Umbilical cord (tissue), 2 donors: ENCODE results near the gene ABHD16B. TPM values are rescaled to one million over a fixed set of nuclear protein-coding genes. Genes with fewer than 3 reads are reported as not detected.
"Not testable (repeated sequence)": the region's sequence is repeated elsewhere in the genome, so short reads cannot be mapped to it uniquely, and the experiment has no call there.

Experiments
- DNase-seq: peaks from one replicate; pipeline ENCODE4 v3.0.0-alpha.2; 2015; ENCODE audit warnings: low spot score
- total RNA-seq: library from RNA; depleted of rRNA; stranded (reverse); fragments of >200 nt; gene quantifications from one replicate; pipeline ENCODE4 v1.2.3, GENCODE V29; 2014; ENCODE audit warnings: low replicate concordance; ENCODE audit not compliant: insufficient read depth

Gene ABHD16B
- total RNA-seq, 1 donor from 2014 or later: not detected

DNA sequence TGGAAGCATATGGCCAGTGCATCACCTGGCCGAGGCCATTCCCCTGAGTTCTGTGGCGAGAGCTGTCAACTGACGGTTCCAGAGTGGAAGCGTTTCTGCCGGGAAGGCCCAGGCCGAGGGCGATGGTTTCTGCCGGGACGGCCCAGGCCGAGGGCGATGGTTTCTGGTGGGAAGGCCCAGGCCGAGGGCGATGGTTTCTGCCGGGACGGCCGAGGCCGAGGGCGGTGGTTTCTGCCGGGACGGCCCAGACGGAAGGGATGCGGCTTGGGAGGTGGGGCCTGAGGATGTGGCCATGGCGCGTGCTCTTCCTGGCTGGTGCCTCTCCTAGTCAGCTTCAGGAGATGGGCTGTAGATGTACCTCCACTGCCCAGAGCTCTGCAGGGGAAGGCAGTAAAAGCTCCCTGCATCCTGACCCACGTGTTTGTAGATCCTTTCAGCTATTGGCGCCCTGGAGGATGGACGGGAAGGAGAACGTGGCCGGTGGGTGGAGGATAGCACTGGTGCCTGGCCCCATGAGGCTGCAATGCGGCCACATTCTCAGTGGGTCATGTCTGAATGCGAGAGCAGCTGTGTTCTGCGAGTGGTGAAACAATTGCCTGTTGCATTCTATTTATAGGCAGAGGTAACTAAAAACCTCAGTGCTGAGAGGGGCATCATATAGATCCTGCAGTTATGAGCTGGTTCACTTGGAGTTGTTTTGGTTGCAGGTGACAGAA lies 16.6 kb downstream of the ABHD16B start:
- no peak for DNase-seq

DNA sequence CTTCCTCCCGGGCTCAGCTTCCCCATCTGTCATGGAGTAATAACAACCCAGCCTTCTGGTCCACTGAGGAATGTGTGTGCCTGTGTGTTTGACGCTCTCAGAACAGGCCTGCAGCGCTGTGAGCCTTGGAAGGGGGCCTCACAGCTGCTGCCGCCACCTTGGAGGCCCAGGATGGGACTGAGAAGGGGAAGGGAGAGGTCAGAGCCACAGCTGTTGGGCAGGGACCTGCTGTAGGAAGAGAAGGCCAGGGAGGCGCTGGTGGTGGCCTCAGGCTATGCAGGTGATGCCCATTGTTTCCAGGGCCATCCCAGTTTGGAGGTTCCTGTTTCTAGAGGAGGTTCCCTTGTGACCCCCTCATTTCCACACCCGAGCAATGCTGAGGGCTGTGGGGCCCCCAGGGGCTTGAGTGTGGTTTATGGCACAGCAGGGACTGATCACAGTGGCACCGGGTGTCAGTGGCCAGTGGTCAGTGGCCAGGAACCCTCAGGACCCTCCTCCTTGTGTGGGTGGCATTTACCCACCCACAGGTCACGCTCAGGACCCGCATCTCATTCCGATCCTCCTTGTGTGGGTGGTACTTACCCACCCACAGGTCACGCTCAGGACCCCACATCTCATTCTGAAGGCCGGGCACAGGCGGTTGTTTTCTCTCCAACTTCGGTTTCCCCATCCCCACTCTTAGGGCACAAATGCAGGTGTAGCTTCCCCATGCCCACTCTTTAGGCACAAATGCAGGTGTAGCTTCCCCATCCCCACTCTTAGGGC lies 17.8 kb downstream of the ABHD16B start:
- DNase-seq: no peak

DNA sequence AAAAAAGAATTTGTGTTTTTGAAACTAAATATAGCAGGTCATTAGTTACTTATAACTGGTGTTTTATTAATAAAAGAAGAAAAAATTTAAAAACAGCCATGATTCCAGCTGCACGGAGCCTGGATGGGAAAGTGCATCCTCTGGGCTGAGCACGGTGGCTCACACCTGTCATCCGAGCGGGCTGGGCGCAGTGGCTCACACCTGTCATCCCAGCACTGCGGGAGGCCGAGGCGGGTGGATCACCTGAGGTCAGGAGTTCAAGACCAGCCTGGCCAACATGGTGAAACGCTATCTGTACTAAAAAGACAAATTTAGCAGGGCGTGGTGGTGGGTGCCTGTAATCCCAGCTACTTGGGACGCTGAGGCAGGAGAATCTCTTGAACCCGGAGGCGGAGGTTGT lies 19.6 kb downstream of the ABHD16B start:
- not testable (repeated sequence) for DNase-seq

- DNase-seq: no peak
Measured at GRCh38 chr20:63881451-63882226, 20.3 kb downstream of the ABHD16B start.

- no peak for DNase-seq
Measured at GRCh38 chr20:63882257-63883200, 21.2 kb downstream of the ABHD16B start.

DNA sequence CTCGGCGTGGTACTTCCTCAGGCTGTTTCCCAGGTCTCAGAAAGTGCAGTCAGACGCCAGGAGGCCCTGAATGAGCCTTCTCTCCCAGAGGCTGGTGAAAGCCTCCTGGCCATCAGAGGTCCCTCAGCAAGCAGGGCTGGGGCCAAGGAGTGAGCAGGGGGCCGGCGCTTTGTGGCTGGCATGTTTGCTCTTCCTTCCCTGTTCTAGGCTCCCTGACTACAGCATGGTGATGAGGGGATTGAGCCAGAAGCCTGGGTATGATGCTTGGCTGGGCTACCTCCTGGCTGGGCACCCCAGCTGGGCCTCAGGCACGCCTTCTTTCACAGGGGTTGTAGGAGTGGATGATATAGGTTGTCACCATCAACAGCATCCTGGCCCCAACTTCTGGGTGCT lies 21.9 kb downstream of the ABHD16B start:
- no peak for DNase-seq

- no peak for DNase-seq
Measured at GRCh38 chr20:63884506-63885263, 23.4 kb downstream of the ABHD16B start.

DNA sequence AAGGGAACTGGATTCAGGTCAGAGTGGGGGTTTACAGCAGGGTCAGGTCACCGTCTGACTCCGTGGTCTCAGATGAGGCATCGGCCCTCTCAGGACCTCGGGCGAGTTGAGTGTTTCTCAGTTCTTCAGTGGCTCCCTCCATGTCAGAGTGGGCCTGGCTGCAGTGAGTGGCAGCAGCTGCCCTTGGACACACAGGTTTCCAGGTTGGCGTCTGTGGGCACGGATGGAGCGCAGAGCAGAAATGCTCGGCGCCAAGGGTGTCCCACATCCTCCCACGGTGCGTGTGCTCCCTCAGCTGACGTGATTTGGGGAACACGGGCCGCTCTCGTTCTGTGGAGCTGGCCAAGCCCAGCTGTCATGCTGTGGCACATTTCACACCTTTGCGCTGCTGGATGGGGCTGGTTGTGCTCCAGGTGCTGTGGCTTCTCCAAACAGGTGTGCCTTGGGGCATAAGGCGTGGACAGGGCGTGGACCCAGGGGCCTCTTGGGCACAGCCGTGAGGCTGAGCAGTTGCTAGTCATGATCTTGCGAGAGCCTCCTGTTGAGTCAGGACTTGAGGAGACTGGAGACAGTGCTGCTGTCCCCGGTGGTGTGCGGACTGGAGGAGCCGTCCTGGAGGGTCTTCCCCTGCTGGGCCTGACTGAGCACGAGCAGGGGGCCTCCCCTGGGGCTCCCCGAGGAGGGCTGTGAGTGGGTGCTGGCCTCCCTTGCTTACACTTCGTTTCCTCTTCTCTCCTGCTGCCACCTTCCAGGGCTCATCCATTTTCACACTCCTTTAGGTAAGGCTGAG lies 24.2 kb downstream of the ABHD16B start:
- no peak for DNase-seq

DNA sequence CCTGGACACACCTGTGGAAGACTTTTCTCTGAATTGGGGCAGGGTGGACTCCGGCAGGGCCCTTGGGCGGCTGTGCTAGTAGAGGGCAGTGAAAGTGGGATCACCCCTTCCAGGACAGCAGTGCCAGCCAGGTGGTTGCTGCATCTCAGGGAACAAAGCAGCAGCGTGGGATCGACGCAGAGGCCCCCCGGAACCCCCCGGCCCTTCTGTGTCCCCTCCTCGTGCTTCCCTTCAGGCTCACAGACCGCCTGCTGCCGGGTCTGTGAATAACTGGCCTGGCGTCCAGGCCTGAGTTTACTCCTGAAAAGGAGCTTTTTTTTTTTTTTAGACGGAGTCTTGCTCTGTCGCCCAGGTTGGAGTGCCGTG lies 24.7 kb downstream of the ABHD16B start:
- no peak for DNase-seq

- no peak for DNase-seq
Measured at GRCh38 chr20:63886921-63887320, 25.6 kb downstream of the ABHD16B start.

- DNase-seq: no peak
Measured at GRCh38 chr20:63889241-63890200, 28.2 kb downstream of the ABHD16B start.

DNA sequence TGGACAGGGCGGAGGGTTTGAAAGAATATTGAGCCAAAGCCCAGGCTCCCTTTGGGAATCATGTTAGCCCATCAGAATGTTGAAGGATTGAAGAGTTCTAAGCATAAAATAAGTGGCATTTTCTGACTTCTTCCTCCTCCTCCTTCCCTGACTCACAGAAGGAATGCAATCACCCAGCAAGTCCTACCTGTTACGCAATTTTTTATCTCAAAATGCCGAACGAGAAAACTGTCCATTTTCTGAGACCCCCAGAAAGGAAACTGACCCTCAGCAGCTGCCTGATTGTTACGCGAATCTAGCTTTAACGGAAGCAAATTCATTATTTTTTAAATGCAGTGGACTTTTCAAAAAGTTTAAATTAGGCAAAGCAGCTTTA lies 28.9 kb downstream of the ABHD16B start:
- DNase-seq: no peak

DNA sequence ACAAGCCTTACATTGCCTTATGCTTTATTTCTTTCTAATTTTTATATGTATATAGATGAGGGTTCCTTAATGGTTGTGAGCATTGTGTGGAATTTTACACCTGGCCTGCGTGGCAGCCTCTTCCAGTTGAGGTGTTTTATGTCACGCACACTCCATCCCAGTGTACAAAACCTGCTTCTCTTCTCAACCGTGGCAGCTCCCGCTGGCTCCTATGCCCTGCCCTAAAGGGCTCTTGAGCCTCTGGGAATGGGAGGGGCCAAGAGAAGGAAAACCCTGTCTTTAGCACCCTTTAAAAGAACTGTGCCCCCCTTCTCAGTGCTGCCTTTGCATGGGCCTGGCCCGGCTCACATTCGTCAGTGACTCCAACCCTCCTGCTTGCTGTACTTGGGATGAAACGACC lies 29.3 kb downstream of the ABHD16B start:
- DNase-seq: no peak

GRCh38 chr20:63891061-63892002 lies 30.0 kb downstream of the ABHD16B start:
- no peak for DNase-seq

DNA sequence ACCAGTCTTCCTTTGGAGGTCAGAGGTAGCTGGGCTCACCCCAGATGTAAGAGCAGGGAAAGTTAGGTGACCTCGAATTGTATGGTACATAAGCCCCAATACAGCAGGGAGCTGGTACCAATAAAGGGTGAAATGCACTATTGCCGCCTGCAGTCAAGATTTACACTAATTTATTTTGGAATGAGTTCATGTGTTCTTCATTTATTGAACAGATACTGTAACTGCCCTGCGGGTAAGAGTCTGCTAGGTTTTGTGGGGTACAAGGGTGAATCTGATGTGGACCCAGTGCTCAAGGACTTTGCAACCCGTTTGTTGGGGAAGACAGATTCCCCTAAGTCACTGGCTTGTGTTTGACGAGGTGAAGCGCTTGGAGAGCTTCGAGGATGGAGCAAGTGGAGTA lies 31.1 kb downstream of the ABHD16B start:
- no peak for DNase-seq

- DNase-seq: no peak
Measured at GRCh38 chr20:63893999-63894357, 32.7 kb downstream of the ABHD16B start.

DNA sequence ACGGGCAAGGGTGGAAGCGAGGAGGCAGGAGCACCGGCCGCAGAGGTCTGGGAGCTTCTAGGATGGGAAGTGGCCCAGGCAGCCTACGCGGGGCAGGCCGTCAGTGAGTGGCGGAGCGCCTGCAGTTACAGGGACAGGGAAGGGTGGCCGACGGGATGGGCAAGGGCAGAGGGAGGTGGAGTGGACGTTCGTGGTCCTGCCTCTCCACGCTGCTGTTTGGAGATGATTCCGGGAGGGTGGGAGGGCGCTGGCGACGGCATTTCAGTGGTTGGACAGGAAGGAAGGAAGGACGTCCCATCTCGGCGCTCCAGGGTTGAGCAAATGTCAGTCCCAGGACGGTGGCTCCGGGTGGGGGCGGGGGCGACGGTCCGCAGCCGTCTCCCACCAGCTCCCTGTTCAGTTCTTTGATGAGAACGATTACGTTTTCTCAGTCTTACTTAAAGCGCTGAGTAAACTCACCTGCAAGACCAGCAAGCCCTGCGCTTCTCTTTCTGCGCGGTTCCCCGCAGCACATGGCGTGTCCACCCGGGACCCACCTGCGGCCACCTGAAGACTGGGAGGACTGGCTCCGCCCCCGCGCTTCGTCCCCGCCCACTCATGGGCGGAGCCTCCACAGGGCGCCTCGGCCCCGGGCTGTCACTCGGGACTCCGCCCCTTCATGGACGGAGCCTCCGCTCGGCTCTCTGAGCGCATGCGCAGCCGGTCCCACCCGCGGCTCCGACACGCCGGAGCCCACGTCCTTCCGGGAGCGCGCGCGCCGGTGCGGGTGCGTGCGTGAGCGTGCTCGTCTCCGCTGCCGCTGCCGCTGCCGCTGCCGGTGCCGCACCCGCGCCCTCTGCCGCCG lies 33.3 kb downstream of the ABHD16B start, which contains the start of gene DNAJC5:
Gene DNAJC5, plus strand, starts transcription at position 769 of the 844 bp plus-strand sequence. CDS start 33,220 bp downstream, outside the sequence.
- peak; percentile 96 for DNase-seq
